Kidney epithelial cell (primary cell): ENCODE results near the gene RAB4B. TPM values are rescaled to one million over a fixed set of nuclear protein-coding genes. Genes with fewer than 3 reads are reported as not detected.
"Not testable (repeated sequence)": the region's sequence is repeated elsewhere in the genome, so short reads cannot be mapped to it uniquely, and the experiment has no call there.

ENCODE experiments used
- DNase-seq: peaks from one replicate; pipeline ENCODE4 v3.0.0-alpha.2; 2010; ENCODE audit warnings: low read depth
- H3K27me3 ChIP-seq: 2 replicates; pipeline ENCODE4 v1.6.0; 2011; ENCODE audit warnings: low read length; ENCODE audit not compliant: control insufficient read depth, insufficient read depth
- H3K36me3 ChIP-seq: 2 replicates; pipeline ENCODE4 v1.5.1; 2011; ENCODE audit warnings: low read length; ENCODE audit not compliant: control insufficient read depth, insufficient read depth
- H3K4me3 ChIP-seq: 2 replicates; pipeline ENCODE4 v1.5.1; 2011; ENCODE audit warnings: low read depth, mild to moderate bottlenecking, control low read depth, low read length
- total RNA-seq: library from RNA; depleted of rRNA; stranded (reverse); fragments of >200 nt; gene quantifications from 2 replicates; pipeline ENCODE4 v1.2.3, GENCODE V29; 2015
- TF ChIP-seq, protein P1 (sequence below): IDR thresholded peaks from 2 replicates; pipeline ENCODE4 v1.5.1; 2011; ENCODE audit warnings: mild to moderate bottlenecking, moderate library complexity, low read length, control low read depth, inconsistent platforms; ENCODE audit not compliant: insufficient read depth, poor library complexity, severe bottlenecking

The RAB4B gene, protein sequence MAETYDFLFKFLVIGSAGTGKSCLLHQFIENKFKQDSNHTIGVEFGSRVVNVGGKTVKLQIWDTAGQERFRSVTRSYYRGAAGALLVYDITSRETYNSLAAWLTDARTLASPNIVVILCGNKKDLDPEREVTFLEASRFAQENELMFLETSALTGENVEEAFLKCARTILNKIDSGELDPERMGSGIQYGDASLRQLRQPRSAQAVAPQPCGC
- total RNA-seq, result 23.0 and 35.3 TPM in 2 replicates

DNA sequence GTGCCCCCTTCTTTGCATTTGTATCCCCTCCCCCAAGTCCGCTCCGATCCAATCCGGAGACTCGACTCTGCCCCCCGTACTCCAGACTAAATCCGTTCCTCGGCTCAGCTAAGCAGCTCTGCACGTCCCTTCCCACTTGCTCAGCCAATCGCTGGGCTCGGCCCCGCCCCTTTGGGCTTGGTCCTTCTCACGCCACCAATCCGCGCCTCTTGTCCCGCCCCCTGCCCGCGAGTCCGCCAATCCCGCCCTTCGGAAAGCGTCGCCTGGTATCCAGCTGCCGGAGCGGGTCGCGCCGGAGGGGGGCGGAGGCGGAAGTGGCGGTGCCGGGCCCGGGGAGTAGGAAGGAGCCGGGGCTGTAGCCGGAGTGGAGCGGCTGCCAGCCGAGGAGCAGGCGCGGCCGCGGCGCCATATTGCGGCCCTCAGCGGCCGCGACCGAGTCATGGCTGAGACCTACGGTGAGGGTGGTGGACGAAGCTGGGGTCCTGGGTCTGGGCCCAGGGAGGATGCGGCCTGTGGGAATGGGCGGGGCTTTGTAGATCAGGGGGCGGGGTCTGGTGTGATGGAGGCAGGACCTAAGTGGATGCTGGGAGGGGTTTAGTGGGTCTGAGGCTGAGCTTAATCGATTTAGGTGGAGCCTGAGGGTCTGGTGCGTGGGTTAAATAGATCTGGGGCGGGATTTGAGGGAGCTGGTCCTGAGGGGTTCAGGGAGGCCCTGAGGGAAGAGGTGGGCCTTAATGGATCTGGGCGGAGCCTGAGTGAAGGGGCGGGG, at the start of gene RAB4B:
TSS of gene RAB4B (plus strand) at position 311 of the 769 bp plus-strand sequence. CDS start at position 440, 129 bp downstream.
- H3K4me3 ChIP-seq, result peak within 1 kb of the TSS; percentile 61
- no peaks in the 10 kb centered on the region for H3K27me3 ChIP-seq
- no peaks in the 10 kb centered on the region for H3K36me3 ChIP-seq
- TF ChIP-seq, protein P1, sequence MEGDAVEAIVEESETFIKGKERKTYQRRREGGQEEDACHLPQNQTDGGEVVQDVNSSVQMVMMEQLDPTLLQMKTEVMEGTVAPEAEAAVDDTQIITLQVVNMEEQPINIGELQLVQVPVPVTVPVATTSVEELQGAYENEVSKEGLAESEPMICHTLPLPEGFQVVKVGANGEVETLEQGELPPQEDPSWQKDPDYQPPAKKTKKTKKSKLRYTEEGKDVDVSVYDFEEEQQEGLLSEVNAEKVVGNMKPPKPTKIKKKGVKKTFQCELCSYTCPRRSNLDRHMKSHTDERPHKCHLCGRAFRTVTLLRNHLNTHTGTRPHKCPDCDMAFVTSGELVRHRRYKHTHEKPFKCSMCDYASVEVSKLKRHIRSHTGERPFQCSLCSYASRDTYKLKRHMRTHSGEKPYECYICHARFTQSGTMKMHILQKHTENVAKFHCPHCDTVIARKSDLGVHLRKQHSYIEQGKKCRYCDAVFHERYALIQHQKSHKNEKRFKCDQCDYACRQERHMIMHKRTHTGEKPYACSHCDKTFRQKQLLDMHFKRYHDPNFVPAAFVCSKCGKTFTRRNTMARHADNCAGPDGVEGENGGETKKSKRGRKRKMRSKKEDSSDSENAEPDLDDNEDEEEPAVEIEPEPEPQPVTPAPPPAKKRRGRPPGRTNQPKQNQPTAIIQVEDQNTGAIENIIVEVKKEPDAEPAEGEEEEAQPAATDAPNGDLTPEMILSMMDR, result no peak
- DNase-seq, result peak; percentile 99

DNA sequence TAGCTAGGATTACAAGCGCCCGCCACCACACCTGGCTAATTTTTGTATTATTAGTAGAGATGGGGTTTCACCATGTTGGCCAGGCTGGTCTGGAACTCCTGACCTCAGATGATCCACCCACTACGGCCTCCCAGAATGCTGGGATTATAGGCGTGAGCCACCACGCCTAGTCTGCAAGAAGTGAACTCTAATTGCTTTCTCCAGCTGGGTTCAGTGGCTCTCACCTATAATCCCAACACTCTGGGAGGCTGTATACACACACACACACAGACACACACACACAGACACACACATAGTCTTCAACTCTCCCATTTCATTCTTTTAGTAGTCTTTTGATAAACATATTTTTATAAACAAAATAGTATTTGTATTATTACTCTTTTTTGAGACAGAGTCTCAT, 48.0 kb upstream of the RAB4B start:
- not testable (repeated sequence) for H3K27me3 ChIP-seq, DNase-seq, H3K36me3 ChIP-seq, H3K4me3 ChIP-seq

DNA sequence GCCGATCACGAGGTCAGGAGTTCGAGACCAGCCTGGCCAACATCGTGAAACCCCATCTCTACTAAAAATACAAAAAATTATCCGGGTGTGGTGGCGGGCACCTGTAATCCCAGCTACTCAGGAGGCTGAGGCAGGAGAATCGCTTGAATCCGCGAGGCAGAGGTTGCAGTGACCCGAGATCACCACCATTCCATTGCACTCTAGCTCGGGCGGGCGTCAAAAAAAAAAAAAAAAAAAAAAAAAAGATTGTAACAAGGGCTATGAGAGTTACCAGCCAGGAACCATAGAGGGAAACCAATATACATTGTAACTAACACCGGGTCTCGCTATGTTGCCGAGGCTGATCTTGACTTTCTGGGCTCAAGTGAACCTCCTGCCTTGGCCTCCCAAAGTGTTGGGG, 45.7 kb upstream of the RAB4B start:
- H3K36me3 ChIP-seq, DNase-seq, H3K27me3 ChIP-seq: not testable (repeated sequence)

DNA sequence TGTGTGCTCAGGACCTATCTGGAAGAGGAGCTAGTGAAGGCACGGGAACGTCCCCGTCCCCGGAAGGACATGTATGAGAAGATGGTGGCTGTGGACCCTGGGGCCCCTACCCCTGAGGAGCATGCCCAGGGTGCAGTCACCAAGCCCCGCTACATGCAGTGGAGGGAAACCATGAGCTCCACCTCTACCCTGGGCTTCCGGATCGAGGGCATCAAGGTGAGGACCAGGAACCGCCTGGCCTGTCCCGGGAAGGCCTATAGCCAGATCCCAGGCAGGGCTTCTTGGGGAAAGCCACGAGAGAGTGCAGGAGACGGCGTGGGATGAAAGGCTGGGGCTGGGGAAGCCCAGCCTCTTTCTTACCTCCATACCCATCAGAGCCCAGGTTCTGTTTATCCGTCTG, 44.9 kb upstream of the RAB4B start:
- TF ChIP-seq, protein P1, result no peak
- DNase-seq, result no peak
- Histone ChIP-seq H3K27me3 (no peaks in the 10 kb centered on the region), H3K4me3 (no peak overlapping the region), H3K36me3 (peaks cover 3% of the 10 kb centered on the region)

More for the DNA sequence above, 45.7 kb upstream of the RAB4B start:
- not testable (repeated sequence) for H3K4me3 ChIP-seq

DNA sequence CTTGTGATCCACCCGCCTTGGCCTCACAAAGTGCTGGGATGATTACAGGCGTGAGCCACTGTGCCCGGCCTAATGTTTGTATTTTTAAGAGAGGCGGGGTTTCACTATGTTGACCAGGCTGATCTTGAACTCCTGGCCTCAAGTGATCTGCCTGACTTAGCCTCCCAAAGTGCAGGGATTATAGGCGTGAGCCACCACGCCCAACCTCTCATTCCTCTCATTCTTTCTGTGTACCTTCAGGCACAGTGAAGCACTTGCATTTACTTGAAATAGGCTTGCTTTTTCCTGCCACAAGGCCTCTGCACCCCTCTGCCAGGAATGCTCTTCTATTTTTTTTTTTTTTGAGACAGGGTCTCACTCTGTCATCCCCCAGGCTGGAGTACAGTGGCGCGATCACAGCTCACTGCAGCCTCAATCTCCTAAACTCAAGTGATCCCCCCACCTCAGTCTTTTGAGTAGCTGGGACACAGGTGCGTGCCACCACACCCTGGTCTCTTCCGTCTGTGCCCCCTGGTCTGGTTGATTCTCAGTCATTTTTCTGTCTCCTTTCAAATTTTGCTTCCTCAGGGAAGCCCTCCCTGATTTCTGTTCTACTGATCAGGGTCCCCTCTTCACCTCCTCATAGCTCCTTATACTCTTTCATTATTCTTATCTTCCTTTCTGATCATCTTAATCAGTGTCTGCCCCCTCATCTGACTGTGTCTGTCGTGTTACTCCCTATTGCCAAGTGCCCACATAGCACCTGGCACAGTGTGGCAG, 42.9 kb upstream of the RAB4B start:
- Histone ChIP-seq H3K27me3 (no peaks in the 10 kb centered on the region), H3K4me3 (no peak overlapping the region), H3K36me3 (peaks cover 3% of the 10 kb centered on the region)
- TF ChIP-seq, protein P1, result no peak
- DNase-seq, result no peak

DNA sequence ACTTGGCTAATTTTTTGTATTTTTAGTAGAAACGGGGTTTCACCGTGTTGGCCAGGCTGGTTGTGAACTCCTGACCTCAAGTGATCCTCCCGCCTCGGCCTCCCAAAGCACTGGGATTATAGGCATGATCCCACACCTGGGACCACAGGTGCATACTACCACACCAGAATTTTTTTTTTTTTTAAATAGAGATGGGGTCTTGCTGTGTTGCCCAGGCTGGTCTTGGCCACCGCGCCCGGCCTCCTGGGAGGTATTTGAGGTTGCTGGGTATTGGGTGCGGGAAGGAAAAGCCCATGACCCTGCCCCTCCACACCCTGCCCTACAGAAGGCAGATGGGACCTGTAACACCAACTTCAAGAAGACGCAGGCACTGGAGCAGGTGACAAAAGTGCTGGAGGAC, 41.4 kb upstream of the RAB4B start:
- TF ChIP-seq, protein P1, result no peak
- H3K4me3 ChIP-seq, result no peak overlapping the region
- DNase-seq, result no peak
- H3K36me3 ChIP-seq, result peaks cover 3% of the 10 kb centered on the region
- H3K27me3 ChIP-seq, result no peaks in the 10 kb centered on the region
